Upper lobe of left lung (tissue), 6 donors: ENCODE results near the gene SLC35C1. TPM values are rescaled to one million over a fixed set of nuclear protein-coding genes. Genes with fewer than 3 reads are reported as not detected.

Experiments
- ATAC-seq, 2 donors: fragments of 200-7000 bp; cut with Tn5 transposase; one replicate each; pipeline ENCODE4 v1.9.1; 2022; ENCODE audit warnings: mild to moderate bottlenecking in 2 of 2, moderate library complexity in 2 of 2; ENCODE audit not compliant: low FRiP score in 2 of 2
- DNase-seq, 2 donors: peaks; one replicate each; pipeline ENCODE4 v3.0.0-alpha.2; 2019 to 2020
- H3K27ac ChIP-seq, 4 donors: fragments of 200-600 bp; sonication (generic); one replicate each; pipeline ENCODE4 v1.5.1; 2016 to 2019
- H3K27me3 ChIP-seq, 4 donors: fragments of 200-600 bp; sonication (generic); one replicate each; pipeline ENCODE4 v1.5.1; 2017 to 2019
- H3K36me3 ChIP-seq, 4 donors: fragments of 200-600 bp; sonication (generic); one replicate each; pipeline ENCODE4 v1.5.1; 2016 to 2019
- H3K4me1 ChIP-seq, 4 donors: fragments of 200-600 bp; sonication (generic); one replicate each; pipeline ENCODE4 v1.5.1; 2018 to 2019
- H3K4me3 ChIP-seq, 4 donors: fragments of 200-600 bp; sonication (generic); one replicate each; pipeline ENCODE4 v1.5.1; 2017 to 2019; ENCODE audit warnings: mild to moderate bottlenecking in 2 of 4, moderate library complexity in 1 of 4
- H3K9me3 ChIP-seq, 4 donors: fragments of 200-600 bp; sonication (generic); one replicate each; pipeline ENCODE4 v1.5.1; 2018 to 2019
- EP300 ChIP-seq, 4 donors: sonication (generic); formaldehyde crosslinking; IDR thresholded peaks; one replicate each; pipeline ENCODE4 v1.5.1; 2017; ENCODE audit warnings: antibody characterized with exemption in 4 of 4, control low read depth in 2 of 4
- POLR2A ChIP-seq, 4 donors: fragments of 450-650 bp; IDR thresholded peaks; one replicate each; pipeline ENCODE4 v1.5.1; 2016 to 2017; ENCODE audit warnings: antibody characterized with exemption in 4 of 4, mild to moderate bottlenecking in 2 of 4
- POLR2AphosphoS5 ChIP-seq, 2 donors: sonication (generic); formaldehyde crosslinking; IDR thresholded peaks; one replicate each; pipeline ENCODE4 v1.5.1; 2017; ENCODE audit warnings: antibody characterized with exemption in 2 of 2
- WGBS, 2 donors: methylation state at CpG; one replicate each; pipeline ENCODE4 v1.1.5; 2017 to 2018; 5-methylcytosine and 5-hydroxymethylcytosine counted together
- total RNA-seq, 6 donors: library from RNA; depleted of rRNA in 4 of 6; stranded (reverse); fragments of >200 nt in 4 of 6; gene quantifications; one replicate each; pipeline versions ENCODE4 v1.1.0 to v1.2.1, GENCODE V29; 2016 to 2021
- TF ChIP-seq, protein P1 (sequence below), 6 experiments: fragments of 450-650 bp in 4 of 6; fragments of 200-600 bp in 2 of 6; sonication (generic) in 2 of 6; IDR thresholded peaks; one replicate each; pipeline ENCODE4 v1.5.1; 2016 to 2019; ENCODE audit warnings: antibody characterized with exemption in 6 of 6
- donor health status: DM: no; HTN: no; CAD: no; lungs with moderate emphysema.
- donor health status: DM: no; HTN: yes; CAD: no; lungs with severe emphysema.

The SLC35C1 gene
- 10 to 100 TPM; 18.3 to 50.9 (median 24.0) TPM for total RNA-seq

- H3K4me3 ChIP-seq, result peak within 1 kb of the TSS; percentile 66 to 92 (median 82)
- peak within 1 kb of the TSS; percentile 88 to 99 (median 94) for H3K27ac ChIP-seq
- TF ChIP-seq POLR2A (IDR thresholded peaks at IDR 0.05) (peak in 2 of 4 donors; percentile 91 to 92), POLR2AphosphoS5 (IDR thresholded peaks at IDR 0.05) (peak; percentile 90 to 93), EP300 (IDR thresholded peaks at IDR 0.05) (peak in 1 of 4 donors; percentile 15)
- TF ChIP-seq, protein P1, sequence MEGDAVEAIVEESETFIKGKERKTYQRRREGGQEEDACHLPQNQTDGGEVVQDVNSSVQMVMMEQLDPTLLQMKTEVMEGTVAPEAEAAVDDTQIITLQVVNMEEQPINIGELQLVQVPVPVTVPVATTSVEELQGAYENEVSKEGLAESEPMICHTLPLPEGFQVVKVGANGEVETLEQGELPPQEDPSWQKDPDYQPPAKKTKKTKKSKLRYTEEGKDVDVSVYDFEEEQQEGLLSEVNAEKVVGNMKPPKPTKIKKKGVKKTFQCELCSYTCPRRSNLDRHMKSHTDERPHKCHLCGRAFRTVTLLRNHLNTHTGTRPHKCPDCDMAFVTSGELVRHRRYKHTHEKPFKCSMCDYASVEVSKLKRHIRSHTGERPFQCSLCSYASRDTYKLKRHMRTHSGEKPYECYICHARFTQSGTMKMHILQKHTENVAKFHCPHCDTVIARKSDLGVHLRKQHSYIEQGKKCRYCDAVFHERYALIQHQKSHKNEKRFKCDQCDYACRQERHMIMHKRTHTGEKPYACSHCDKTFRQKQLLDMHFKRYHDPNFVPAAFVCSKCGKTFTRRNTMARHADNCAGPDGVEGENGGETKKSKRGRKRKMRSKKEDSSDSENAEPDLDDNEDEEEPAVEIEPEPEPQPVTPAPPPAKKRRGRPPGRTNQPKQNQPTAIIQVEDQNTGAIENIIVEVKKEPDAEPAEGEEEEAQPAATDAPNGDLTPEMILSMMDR (IDR thresholded peaks at IDR 0.05), result peak in 5 of 6 experiments; percentile 9 to 36 (median 27)
- H3K4me1 ChIP-seq, result peaks cover 32 to 58% (median 36%) of the 10 kb centered on the region in 4 donors
- 0 to 2% methylated on average over 2 to 35 of the region's 49 CpGs for WGBS, 2 donors
- H3K36me3 ChIP-seq, result peaks cover 0 to 22% (median 10%) of the 10 kb centered on the region in 4 donors
- DNase-seq, result peak; percentile 98 to 99
- ATAC-seq, result peak; percentile 98
- H3K9me3 ChIP-seq, result no peaks in the 10 kb centered on the region
- H3K27me3 ChIP-seq, result no peaks in the 10 kb centered on the region
Measured at GRCh38 chr11:45804761-45805304, at the start of gene SLC35C1. Gene SLC35C1, plus strand, starts transcription at chr11:45805149. Its CDS starts 653 bp downstream, at chr11:45805802.

GRCh38 chr11:45755281-45755859 is 49.6 kb upstream of the SLC35C1 start:
- no peaks in the 10 kb centered on the region for H3K4me1 ChIP-seq
- WGBS, 2 donors, result 62 to 68% methylated on average over 10 to 14 of the region's 14 CpGs
- no peaks in the 10 kb centered on the region for H3K9me3 ChIP-seq
- ATAC-seq (peak in 1 of 2 donors; percentile 14), DNase-seq (peak in 1 of 2 donors; percentile 33)
- no peak overlapping the region for H3K27ac ChIP-seq
- no peak for TF ChIP-seq EP300 (IDR thresholded peaks at IDR 0.05)
- no peak for TF ChIP-seq POLR2A (IDR thresholded peaks at IDR 0.05)
- no peaks in the 10 kb centered on the region for H3K36me3 ChIP-seq
- H3K4me3 ChIP-seq, result no peak overlapping the region
- H3K27me3 ChIP-seq, result no peaks in the 10 kb centered on the region

GRCh38 chr11:45756384-45757010 is 48.5 kb upstream of the SLC35C1 start:
- no peaks in the 10 kb centered on the region for H3K27me3 ChIP-seq
- H3K9me3 ChIP-seq, result no peaks in the 10 kb centered on the region
- H3K27ac ChIP-seq, result no peak overlapping the region
- DNase-seq (peak in 1 of 2 donors; percentile 60), ATAC-seq (no peak)
- H3K36me3 ChIP-seq, result no peaks in the 10 kb centered on the region
- 74 to 80% methylated on average over 13 of the region's 13 CpGs for WGBS, 2 donors
- H3K4me1 ChIP-seq, result no peaks in the 10 kb centered on the region
- H3K4me3 ChIP-seq, result no peak overlapping the region
- no peak for TF ChIP-seq EP300 (IDR thresholded peaks at IDR 0.05)
- TF ChIP-seq POLR2A (IDR thresholded peaks at IDR 0.05), result no peak
- TF ChIP-seq, protein P1 (IDR thresholded peaks at IDR 0.05), result no peak

DNA sequence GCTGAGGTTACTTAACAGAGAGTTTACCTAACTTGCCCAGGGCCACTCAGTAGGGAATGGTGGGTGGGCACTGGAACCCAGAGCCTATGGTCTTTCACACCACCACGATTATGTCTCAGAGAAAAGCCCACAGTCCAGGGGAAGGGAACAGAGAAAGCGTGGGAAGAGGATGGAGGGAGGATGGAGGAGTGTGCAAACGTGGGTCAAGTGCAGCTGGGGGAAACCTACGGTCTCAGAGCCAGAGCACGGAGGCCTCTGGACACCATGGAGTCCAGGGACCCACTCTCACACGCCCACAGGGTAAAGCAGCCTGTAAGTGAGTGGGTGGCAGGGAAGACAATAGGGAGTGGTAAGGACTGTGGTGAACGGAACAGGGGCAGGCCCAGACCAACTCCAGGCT is 47.3 kb upstream of the SLC35C1 start:
- no peaks in the 10 kb centered on the region for H3K27me3 ChIP-seq
- no peak overlapping the region for H3K4me3 ChIP-seq
- no peak for ATAC-seq
- H3K4me1 ChIP-seq, result no peaks in the 10 kb centered on the region
- 77 to 83% methylated on average over 7 of the region's 7 CpGs for WGBS, 2 donors
- no peaks in the 10 kb centered on the region for H3K9me3 ChIP-seq
- DNase-seq, result no peak
- TF ChIP-seq, protein P1 (IDR thresholded peaks at IDR 0.05), result no peak
- H3K36me3 ChIP-seq, result no peaks in the 10 kb centered on the region
- H3K27ac ChIP-seq, result no peak overlapping the region

GRCh38 chr11:45761659-45762058 is 43.3 kb upstream of the SLC35C1 start:
- Histone ChIP-seq H3K4me1 (no peaks in the 10 kb centered on the region), H3K9me3 (no peaks in the 10 kb centered on the region), H3K4me3 (no peak overlapping the region), H3K27ac (no peak overlapping the region), H3K36me3 (no peaks in the 10 kb centered on the region), H3K27me3 (no peaks in the 10 kb centered on the region)
- TF ChIP-seq POLR2A (IDR thresholded peaks at IDR 0.05) (no peak), POLR2AphosphoS5 (IDR thresholded peaks at IDR 0.05) (no peak), EP300 (IDR thresholded peaks at IDR 0.05) (no peak)
- TF ChIP-seq, protein P1 (IDR thresholded peaks at IDR 0.05), result no peak
- ATAC-seq (no peak), DNase-seq (no peak)
- WGBS, 2 donors, result 76 to 95% methylated on average over 6 of the region's 6 CpGs
